ENCODE measurements around the gene DOCK7. TPM values are rescaled to one million over a fixed set of nuclear protein-coding genes. Genes with fewer than 3 reads are reported as not detected.

The DOCK7 gene
- total RNA-seq, 1 donor from 2014 or later: 34.7 TPM

GRCh38 chr1:62417351-62417999, 270.7 kb downstream of the DOCK7 start:
- Histone ChIP-seq H3K27ac (no peak overlapping the region), H3K9me3 (no peaks in the 10 kb centered on the region), H3K27me3 (no peaks in the 10 kb centered on the region), H3K4me1 (no peaks in the 10 kb centered on the region), H3K36me3 (no peaks in the 10 kb centered on the region), H3K4me3 (no peak overlapping the region)
- intact Hi-C loops (cut with DNase I): no loop called here
- TF ChIP-seq, protein P1, sequence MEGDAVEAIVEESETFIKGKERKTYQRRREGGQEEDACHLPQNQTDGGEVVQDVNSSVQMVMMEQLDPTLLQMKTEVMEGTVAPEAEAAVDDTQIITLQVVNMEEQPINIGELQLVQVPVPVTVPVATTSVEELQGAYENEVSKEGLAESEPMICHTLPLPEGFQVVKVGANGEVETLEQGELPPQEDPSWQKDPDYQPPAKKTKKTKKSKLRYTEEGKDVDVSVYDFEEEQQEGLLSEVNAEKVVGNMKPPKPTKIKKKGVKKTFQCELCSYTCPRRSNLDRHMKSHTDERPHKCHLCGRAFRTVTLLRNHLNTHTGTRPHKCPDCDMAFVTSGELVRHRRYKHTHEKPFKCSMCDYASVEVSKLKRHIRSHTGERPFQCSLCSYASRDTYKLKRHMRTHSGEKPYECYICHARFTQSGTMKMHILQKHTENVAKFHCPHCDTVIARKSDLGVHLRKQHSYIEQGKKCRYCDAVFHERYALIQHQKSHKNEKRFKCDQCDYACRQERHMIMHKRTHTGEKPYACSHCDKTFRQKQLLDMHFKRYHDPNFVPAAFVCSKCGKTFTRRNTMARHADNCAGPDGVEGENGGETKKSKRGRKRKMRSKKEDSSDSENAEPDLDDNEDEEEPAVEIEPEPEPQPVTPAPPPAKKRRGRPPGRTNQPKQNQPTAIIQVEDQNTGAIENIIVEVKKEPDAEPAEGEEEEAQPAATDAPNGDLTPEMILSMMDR (IDR thresholded peaks at IDR 0.05): no peak
- DNase-seq (no peak), ATAC-seq (no peak)

- H3K27me3 ChIP-seq: no peaks in the 10 kb centered on the region
- no peak overlapping the region for H3K27ac ChIP-seq
- ATAC-seq (peak; percentile 32), DNase-seq (no peak)
- H3K9me3 ChIP-seq: no peaks in the 10 kb centered on the region
- no peaks in the 10 kb centered on the region for H3K4me1 ChIP-seq
- no peak overlapping the region for H3K4me3 ChIP-seq
- intact Hi-C loops (cut with DNase I): no loop called here
- TF ChIP-seq, protein P1 (IDR thresholded peaks at IDR 0.05): no peak
- H3K36me3 ChIP-seq: no peaks in the 10 kb centered on the region
Observed at GRCh38 chr1:62415687-62416086, 272.5 kb downstream of the DOCK7 start.

- DNase-seq (no peak), ATAC-seq (peak; percentile 83)
- TF ChIP-seq, protein P1 (IDR thresholded peaks at IDR 0.05): peak; percentile 80
- Histone ChIP-seq H3K36me3 (no peaks in the 10 kb centered on the region), H3K27ac (no peak overlapping the region), H3K4me1 (no peaks in the 10 kb centered on the region), H3K27me3 (no peaks in the 10 kb centered on the region), H3K9me3 (no peaks in the 10 kb centered on the region), H3K4me3 (no peak overlapping the region)
- intact Hi-C loops (cut with DNase I): loop anchor here (5.0 kb wide), 1 partner anchor 240 kb away; no protein-coding TSS in a partner anchor
Observed at GRCh38 chr1:62407398-62408009, 280.7 kb downstream of the DOCK7 start.

- TF ChIP-seq, protein P1 (IDR thresholded peaks at IDR 0.05): no peak
- H3K27ac ChIP-seq: no peak overlapping the region
- intact Hi-C loops (cut with DNase I): loop anchor here (5.0 kb wide), 1 partner anchor 239 kb away; no protein-coding TSS in a partner anchor
- ATAC-seq: no peak
- H3K4me1 ChIP-seq: no peaks in the 10 kb centered on the region
- no peak overlapping the region for H3K4me3 ChIP-seq
- H3K36me3 ChIP-seq: no peaks in the 10 kb centered on the region
- DNase-seq: no peak
- no peaks in the 10 kb centered on the region for H3K27me3 ChIP-seq
- H3K9me3 ChIP-seq: no peaks in the 10 kb centered on the region
Observed at GRCh38 chr1:62406576-62406975, 281.6 kb downstream of the DOCK7 start.

DNA sequence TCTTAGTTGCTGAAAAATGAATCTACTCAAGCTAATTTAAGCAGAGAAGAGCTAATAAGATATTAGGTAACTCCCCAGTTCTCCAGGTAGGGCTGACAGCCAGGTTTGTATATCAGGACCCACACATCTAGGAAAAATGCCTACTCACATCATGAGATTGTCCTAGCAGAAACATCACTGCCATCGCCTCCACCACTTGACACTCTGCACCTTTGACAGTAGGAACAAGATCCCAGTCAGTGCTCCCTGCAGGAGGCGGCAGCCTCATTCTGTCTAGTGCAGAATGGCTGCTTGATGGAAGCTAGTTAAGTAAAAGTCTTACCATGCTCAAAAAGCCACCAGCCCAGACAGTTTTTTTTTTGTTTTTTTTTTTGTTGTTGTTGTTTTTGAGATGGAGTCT, 282.9 kb downstream of the DOCK7 start:
- Histone ChIP-seq H3K4me1 (no peaks in the 10 kb centered on the region), H3K27ac (no peak overlapping the region), H3K36me3 (no peaks in the 10 kb centered on the region), H3K4me3 (no peak overlapping the region), H3K27me3 (no peaks in the 10 kb centered on the region), H3K9me3 (no peaks in the 10 kb centered on the region)
- TF ChIP-seq, protein P1 (IDR thresholded peaks at IDR 0.05): no peak
- ATAC-seq: no peak
- DNase-seq: no peak
- intact Hi-C loops (cut with DNase I): loop anchor here (5.0 kb wide), 1 partner anchor 238 kb away; no protein-coding TSS in a partner anchor

Other genes with a start within 250 kb of the DOCK7 start
- gene ANGPTL3, start 90.9 kb downstream of the DOCK7 start, total RNA-seq: not detected
- 13.7 TPM for gene ATG4C, start 95.7 kb upstream of the DOCK7 start, total RNA-seq